Astrocyte (in vitro differentiated cells and primary cell): ENCODE data around the gene KDM2B.

Source experiments
- EZH2 ChIP-seq: IDR thresholded peaks from 2 replicates; pipeline ENCODE4 v1.6.1; 2012; ENCODE audit warnings: mild to moderate bottlenecking, low read length, inconsistent platforms; ENCODE audit not compliant: insufficient read depth
- TF ChIP-seq, protein P1 (sequence below): IDR thresholded peaks from 2 replicates; pipeline ENCODE4 v1.5.1; 2011; ENCODE audit warnings: low read depth, mild to moderate bottlenecking, inconsistent platforms, low read length, moderate library complexity; ENCODE audit not compliant: insufficient read depth

DNA sequence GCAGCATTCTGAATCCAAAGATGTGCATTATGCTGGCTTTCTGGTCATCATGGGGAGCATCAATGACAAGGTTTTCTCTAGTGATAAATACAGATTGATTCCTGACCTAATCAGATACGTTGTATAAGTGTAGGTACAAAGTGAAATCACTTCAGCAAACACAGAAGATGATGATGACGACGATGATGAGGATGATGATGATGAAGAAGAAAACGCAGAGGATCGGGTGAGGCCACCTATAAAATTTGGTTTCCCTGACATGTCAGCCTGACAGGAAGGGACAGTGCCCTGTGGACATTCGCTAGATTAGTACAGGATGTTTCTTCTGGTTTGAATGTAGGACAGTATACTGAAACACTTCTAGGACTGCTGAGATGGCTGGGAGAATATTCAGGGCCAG is 160.7 kb downstream of the KDM2B start:
- TF ChIP-seq, protein P1, sequence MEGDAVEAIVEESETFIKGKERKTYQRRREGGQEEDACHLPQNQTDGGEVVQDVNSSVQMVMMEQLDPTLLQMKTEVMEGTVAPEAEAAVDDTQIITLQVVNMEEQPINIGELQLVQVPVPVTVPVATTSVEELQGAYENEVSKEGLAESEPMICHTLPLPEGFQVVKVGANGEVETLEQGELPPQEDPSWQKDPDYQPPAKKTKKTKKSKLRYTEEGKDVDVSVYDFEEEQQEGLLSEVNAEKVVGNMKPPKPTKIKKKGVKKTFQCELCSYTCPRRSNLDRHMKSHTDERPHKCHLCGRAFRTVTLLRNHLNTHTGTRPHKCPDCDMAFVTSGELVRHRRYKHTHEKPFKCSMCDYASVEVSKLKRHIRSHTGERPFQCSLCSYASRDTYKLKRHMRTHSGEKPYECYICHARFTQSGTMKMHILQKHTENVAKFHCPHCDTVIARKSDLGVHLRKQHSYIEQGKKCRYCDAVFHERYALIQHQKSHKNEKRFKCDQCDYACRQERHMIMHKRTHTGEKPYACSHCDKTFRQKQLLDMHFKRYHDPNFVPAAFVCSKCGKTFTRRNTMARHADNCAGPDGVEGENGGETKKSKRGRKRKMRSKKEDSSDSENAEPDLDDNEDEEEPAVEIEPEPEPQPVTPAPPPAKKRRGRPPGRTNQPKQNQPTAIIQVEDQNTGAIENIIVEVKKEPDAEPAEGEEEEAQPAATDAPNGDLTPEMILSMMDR: no peak
- TF ChIP-seq EZH2: no peak
